Pancreas (tissue), 10 donors: ENCODE data around the gene CIB1. TPM values are rescaled to one million over a fixed set of nuclear protein-coding genes. Genes with fewer than 3 reads are reported as not detected.

Experiments used
- ATAC-seq, 4 donors: fragments of 200-7000 bp; cut with Tn5 transposase; one replicate each; pipeline versions ENCODE4 v1.8.0 to v1.9.1; 2020; ENCODE audit warnings: mild to moderate bottlenecking in 4 of 4, moderate library complexity in 4 of 4
- DNase-seq, 6 donors: peaks; one replicate each; pipeline ENCODE4 v3.0.0-alpha.2; 2020
- FAIRE-seq: peaks from 2 replicates; lab custom pipeline; 2012; peaks lifted over from hg19 to GRCh38; lab: Jason Lieb, UNC
- H3K27ac ChIP-seq, 4 donors: fragments of 200-600 bp; sonication (generic); 1 replicate in 3 of 4; 2 replicates in 1 of 4; pipeline versions ENCODE4 v1.5.0 to v1.8.0; 2020
- H3K27me3 ChIP-seq, 4 donors: fragments of 200-600 bp; one replicate each; pipeline ENCODE4 v1.8.0; 2021
- H3K36me3 ChIP-seq, 3 donors: fragments of 200-600 bp; sonication (generic) in 1 of 3; one replicate each; pipeline versions ENCODE4 v1.5.0 to v1.8.0; 2020 to 2021
- H3K4me1 ChIP-seq, 3 donors: fragments of 200-600 bp; one replicate each; pipeline ENCODE4 v1.8.0; 2021
- H3K4me3 ChIP-seq, 4 donors: fragments of 200-600 bp; sonication (generic) in 2 of 4; one replicate each; pipeline versions ENCODE4 v1.5.0 to v1.8.0; 2020 to 2021
- H3K9me3 ChIP-seq, 4 donors: fragments of 200-600 bp; one replicate each; pipeline ENCODE4 v1.8.0; 2021
- WGBS, 2 donors: extraction: QIAGEN DNeasy Blood & Tissue Kit; methylation state at CpG; one replicate each; pipeline ENCODE4 v1.1.7; 2013; 5-methylcytosine and 5-hydroxymethylcytosine counted together
- intact Hi-C, 3 donors: fragments of 100-400 bp; cut with DNase I; formaldehyde crosslinking; loops; one replicate each; pipeline versions ENCODE4 v1.11.1 to v1.14.2; 2022
- polyA plus RNA-seq, 2 donors: library from polyadenylated mRNA; stranded (reverse); fragments of 200-250 nt; gene quantifications; one replicate each; pipeline ENCODE4 v1.2.3, GENCODE V29; 2013
- total RNA-seq, 6 donors: library from RNA; stranded (reverse); fragmentation: NEBNext Ultra II Directional in 4 of 6; extraction: Animal tissue kit (Norgen Biotek cat#: 25700) in 4 of 6; gene quantifications; one replicate each; pipeline versions ENCODE4 v1.2.1 to v1.2.4, GENCODE V29; 2021 to 2023
- TF ChIP-seq, protein P1 (sequence below), 4 donors: fragments of 200-600 bp; sonication (generic) in 3 of 4; IDR thresholded peaks; one replicate each; pipeline versions ENCODE4 v1.5.0 to v1.8.0; 2021; ENCODE audit warnings: antibody characterized with exemption in 4 of 4
- donor health status: healthy with polysubstance abuse.
- donor health status: DM: no; HTN: no; CAD: no; lungs with moderate emphysema.
- donor health status: DM: no; HTN: no; CAD: no.
- donor health status: control.
- donor health status: control.
- donor health status: Bipolar disorder and iron deficiency.
- donor health status: DM: yes; HTN: yes; CAD: no.
- donor health status: DM: no; HTN: no; CAD: no.
- donor health status: DM: no; HTN: no; CAD: no.
- donor health status: DM: yes; HTN: yes; CAD: no.

CIB1 gene
- total and polyA plus RNA-seq, 8 donors = 70.4 to 162 (median 82.9) TPM

DNA sequence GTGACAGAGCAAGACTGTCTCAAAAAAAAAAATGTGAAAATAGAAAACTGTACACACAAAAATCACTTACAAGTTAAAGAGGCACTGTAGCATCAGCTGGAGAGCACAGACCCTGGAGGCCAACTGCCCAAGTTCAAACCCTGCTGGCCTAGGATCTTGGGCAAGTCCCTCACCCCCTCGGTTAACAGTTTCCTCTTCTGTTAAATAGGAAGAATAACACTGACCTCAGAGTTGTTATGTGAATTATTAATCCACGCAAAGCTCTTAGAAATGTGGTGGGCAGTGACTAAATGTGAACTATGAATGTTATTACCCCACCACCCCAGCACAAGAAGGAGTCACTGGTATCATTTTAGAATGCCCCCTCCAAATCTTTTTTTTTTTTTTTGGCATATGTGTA lies 11.2 kb downstream of the CIB1 start:
- no peak overlapping the region for H3K4me3 ChIP-seq
- peaks cover 0 to 62% (median 27%) of the 10 kb centered on the region in 3 donors for H3K36me3 ChIP-seq
- intact Hi-C loops = no loop called here
- H3K9me3 ChIP-seq = no peaks in the 10 kb centered on the region
- DNase-seq = peak in 1 of 6 donors; percentile 3
- no peaks in the 10 kb centered on the region for H3K27me3 ChIP-seq
- ATAC-seq = no peak
- WGBS, 2 donors = 78 to 87% methylated on average over 2 of the region's 2 CpGs
- FAIRE-seq = no peak
- H3K4me1 ChIP-seq = peaks cover 7 to 13% (median 11%) of the 10 kb centered on the region in 3 donors
- H3K27ac ChIP-seq = no peak overlapping the region
- TF ChIP-seq, protein P1, sequence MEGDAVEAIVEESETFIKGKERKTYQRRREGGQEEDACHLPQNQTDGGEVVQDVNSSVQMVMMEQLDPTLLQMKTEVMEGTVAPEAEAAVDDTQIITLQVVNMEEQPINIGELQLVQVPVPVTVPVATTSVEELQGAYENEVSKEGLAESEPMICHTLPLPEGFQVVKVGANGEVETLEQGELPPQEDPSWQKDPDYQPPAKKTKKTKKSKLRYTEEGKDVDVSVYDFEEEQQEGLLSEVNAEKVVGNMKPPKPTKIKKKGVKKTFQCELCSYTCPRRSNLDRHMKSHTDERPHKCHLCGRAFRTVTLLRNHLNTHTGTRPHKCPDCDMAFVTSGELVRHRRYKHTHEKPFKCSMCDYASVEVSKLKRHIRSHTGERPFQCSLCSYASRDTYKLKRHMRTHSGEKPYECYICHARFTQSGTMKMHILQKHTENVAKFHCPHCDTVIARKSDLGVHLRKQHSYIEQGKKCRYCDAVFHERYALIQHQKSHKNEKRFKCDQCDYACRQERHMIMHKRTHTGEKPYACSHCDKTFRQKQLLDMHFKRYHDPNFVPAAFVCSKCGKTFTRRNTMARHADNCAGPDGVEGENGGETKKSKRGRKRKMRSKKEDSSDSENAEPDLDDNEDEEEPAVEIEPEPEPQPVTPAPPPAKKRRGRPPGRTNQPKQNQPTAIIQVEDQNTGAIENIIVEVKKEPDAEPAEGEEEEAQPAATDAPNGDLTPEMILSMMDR (IDR thresholded peaks at IDR 0.05) = no peak

DNA sequence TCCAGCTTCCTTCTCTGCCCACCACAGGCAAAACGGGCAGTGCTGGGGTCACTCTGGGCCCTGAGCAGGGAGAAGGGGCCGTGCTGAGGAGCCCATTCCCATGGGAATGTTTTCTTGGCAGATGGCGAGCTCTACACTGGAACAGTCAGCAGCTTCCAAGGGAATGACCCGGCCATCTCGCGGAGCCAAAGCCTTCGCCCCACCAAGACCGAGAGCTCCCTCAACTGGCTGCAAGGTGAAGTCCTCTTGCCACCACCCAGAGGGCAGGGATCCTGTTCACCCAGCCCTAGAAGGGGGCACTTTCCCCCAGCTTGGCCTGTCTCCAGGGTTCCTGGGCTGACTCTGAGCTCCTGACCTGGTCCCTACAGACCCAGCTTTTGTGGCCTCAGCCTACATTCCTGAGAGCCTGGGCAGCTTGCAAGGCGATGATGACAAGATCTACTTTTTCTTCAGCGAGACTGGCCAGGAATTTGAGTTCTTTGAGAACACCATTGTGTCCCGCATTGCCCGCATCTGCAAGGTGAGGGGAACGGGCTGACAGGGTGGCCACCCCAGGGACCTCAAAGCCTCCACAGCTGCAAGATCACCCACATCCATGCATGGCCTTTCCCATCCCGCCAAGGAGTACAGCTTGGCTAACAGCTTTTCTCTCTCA lies 12.4 kb downstream of the CIB1 start:
- H3K27me3 ChIP-seq = no peaks in the 10 kb centered on the region
- H3K4me1 ChIP-seq = peaks cover 0 to 5% (median 4%) of the 10 kb centered on the region in 3 donors
- peaks cover 0 to 63% (median 27%) of the 10 kb centered on the region in 3 donors for H3K36me3 ChIP-seq
- WGBS, 2 donors = 28 to 31% methylated on average over 14 of the region's 14 CpGs
- FAIRE-seq (no peak), ATAC-seq (peak; percentile 84 to 93 (median 91)), DNase-seq (peak; percentile 79 to 92 (median 83))
- H3K9me3 ChIP-seq = no peaks in the 10 kb centered on the region
- H3K27ac ChIP-seq = peak overlapping the region in 1 of 4 donors; percentile 39
- intact Hi-C loops = no loop called here
- H3K4me3 ChIP-seq = no peak overlapping the region
- TF ChIP-seq, protein P1 (IDR thresholded peaks at IDR 0.05) = peak; percentile 19 to 65 (median 58)

DNA sequence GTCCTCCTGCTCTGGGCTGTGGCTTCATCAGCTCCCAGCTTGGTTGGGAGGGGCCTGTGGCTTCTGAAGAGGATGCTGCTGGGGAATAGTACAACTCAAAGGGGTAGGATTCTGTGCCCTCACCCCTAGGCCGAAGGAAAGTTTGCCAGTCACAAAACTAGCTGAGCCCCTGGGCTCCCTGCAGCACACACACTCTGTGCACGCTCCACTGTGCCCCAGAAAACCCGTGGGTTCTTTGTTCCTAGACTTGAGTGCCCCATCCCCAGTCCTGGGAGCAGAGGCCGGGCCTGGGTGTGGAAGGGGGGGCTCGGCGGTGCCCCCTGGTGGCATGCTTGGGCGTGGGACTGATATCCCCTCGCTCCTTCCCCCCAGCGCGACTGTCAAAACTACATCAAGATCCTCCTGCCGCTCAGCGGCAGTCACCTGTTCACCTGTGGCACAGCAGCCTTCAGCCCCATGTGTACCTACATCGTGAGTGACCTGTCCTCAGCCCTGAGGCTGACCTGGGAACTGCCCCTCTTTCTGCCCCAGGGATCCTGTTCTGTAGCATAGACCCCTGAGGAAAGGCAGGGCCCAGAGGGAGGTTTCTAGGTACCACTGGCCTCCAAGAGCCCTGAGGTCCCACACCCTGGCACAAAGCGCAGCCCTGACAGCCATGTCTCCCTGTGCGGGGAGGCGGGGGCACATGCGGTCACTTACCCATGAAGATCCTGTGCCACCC lies 14.2 kb downstream of the CIB1 start:
- DNase-seq (peak in 4 of 6 donors; percentile 45 to 80 (median 69)), ATAC-seq (peak; percentile 21 to 67 (median 50)), FAIRE-seq (no peak)
- Histone ChIP-seq H3K36me3 (peaks cover 0 to 45% (median 12%) of the 10 kb centered on the region in 3 donors), H3K27me3 (no peaks in the 10 kb centered on the region), H3K4me1 (peaks cover 4 to 12% (median 5%) of the 10 kb centered on the region in 3 donors), H3K9me3 (no peaks in the 10 kb centered on the region), H3K4me3 (no peak overlapping the region), H3K27ac (peak overlapping the region in 1 of 4 donors; percentile 23)
- intact Hi-C loops = no loop called here
- TF ChIP-seq, protein P1 (IDR thresholded peaks at IDR 0.05) = peak; percentile 30 to 53 (median 46)
- 63 to 64% methylated on average over 17 of the region's 17 CpGs for WGBS, 2 donors

DNA sequence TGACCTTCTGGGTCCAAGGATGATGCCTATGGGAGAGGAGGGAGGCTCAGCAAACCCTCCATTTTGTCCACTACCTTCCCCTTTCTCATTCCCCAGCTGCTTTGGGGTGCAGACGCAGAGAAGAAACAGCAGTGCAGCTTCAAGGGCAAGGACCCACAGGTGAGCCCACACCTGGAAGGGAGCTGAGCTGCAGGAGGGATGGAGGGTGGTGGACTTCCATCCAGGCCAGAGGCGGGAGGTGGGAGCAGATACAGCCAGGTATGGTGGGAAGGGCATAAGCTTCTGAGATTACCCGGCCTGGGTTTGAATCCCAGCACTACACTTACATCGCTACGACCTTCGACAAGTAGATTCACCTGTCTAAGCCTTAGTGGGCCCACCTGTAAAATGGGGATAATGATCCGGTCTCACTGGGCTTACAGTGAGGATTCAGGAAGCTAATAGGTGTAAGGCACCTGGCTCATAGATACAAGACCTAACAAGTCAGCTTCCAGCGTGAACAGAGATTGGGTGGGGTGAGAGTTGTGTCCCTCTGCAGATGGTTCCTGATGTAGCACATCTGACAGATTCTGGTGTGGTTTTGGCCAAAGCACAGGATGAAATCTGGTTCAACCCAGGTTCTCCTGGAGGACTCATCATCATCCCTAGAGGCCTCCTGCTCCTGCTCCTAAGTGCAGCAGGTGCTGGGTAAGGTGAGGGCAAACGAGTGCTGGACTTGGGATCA lies 15.9 kb downstream of the CIB1 start:
- no peak overlapping the region for H3K27ac ChIP-seq
- no peak for ATAC-seq
- peak in 1 of 6 donors; percentile 22 for DNase-seq
- peaks cover 0 to 27% (median under 1%) of the 10 kb centered on the region in 3 donors for H3K36me3 ChIP-seq
- 73 to 79% methylated on average over 9 of the region's 9 CpGs for WGBS, 2 donors
- FAIRE-seq = no peak
- TF ChIP-seq, protein P1 (IDR thresholded peaks at IDR 0.05) = no peak
- intact Hi-C loops = no loop called here
- no peaks in the 10 kb centered on the region for H3K27me3 ChIP-seq
- H3K4me3 ChIP-seq = no peak overlapping the region
- H3K9me3 ChIP-seq = no peaks in the 10 kb centered on the region
- peaks cover 17 to 27% (median 18%) of the 10 kb centered on the region in 3 donors for H3K4me1 ChIP-seq
